CD14-positive monocyte (primary cell): Measurements from ENCODE around the gene PRDM12. TPM values are rescaled to one million over a fixed set of nuclear protein-coding genes. Genes with fewer than 3 reads are reported as not detected.

Experiments used
- DNase-seq, 3 donors: peaks; one replicate each; pipeline ENCODE4 v3.0.0-alpha.2; 2011 to 2022
- H2AFZ ChIP-seq: 2 replicates; pipeline ENCODE4 v1.6.0; 2012; ENCODE audit warnings: mild to moderate bottlenecking, low read depth, low read length, inconsistent platforms; ENCODE audit not compliant: insufficient read depth, poor library complexity, severe bottlenecking
- H3K27ac ChIP-seq, 2 donors: 1 replicate in 1 of 2; 2 replicates in 1 of 2; pipeline ENCODE4 v1.5.1; 2012 to 2013; ENCODE audit warnings: low read length in 2 of 2, control low read depth in 1 of 2, inconsistent platforms in 1 of 2, low read depth in 1 of 2, mild to moderate bottlenecking in 1 of 2
- H3K27me3 ChIP-seq, 2 donors: one replicate each; pipeline versions ENCODE4 v1.6.0 to v1.6.1; 2011 to 2013; ENCODE audit warnings: low read length in 2 of 2; ENCODE audit not compliant: control insufficient read depth in 2 of 2, insufficient read depth in 2 of 2
- H3K36me3 ChIP-seq, 2 donors: replicated peaks in 1 of 2; 1 replicate in 1 of 2; 2 replicates in 1 of 2; pipeline versions ENCODE4 v1.5.1 to v1.6.1; 2012 to 2013; ENCODE audit warnings: low read length in 2 of 2, control low read depth in 1 of 2, inconsistent platforms in 1 of 2, mild to moderate bottlenecking in 1 of 2; ENCODE audit not compliant: insufficient read depth in 2 of 2, control insufficient read depth in 1 of 2
- H3K4me1 ChIP-seq, 2 donors: 1 replicate in 1 of 2; 2 replicates in 1 of 2; pipeline versions ENCODE4 v1.5.1 to v1.6.1; 2012 to 2013; ENCODE audit warnings: low read length in 2 of 2, control low read depth in 1 of 2, inconsistent platforms in 1 of 2, mild to moderate bottlenecking in 1 of 2, moderate library complexity in 1 of 2; ENCODE audit not compliant: insufficient read depth in 2 of 2, control insufficient read depth in 1 of 2
- H3K4me2 ChIP-seq: replicated peaks from 2 replicates; pipeline ENCODE3; 2012; ENCODE audit warnings: low read length, moderate library complexity, mild to moderate bottlenecking; ENCODE audit not compliant: poor library complexity, severe bottlenecking; ENCODE audit errors: extremely low read depth
- H3K4me3 ChIP-seq, 3 experiments: fragments of 200-600 bp in 1 of 3; sonication (generic) in 1 of 3; replicated peaks in 1 of 3; 1 replicate in 2 of 3; 2 replicates in 1 of 3; pipeline ENCODE4 v1.5.1; 2011 to 2013; ENCODE audit warnings: low read length in 3 of 3, mild to moderate bottlenecking in 3 of 3, control low read depth in 2 of 3, low read depth in 2 of 3, inconsistent platforms in 1 of 3, moderate library complexity in 1 of 3
- H3K79me2 ChIP-seq: 2 replicates; pipeline ENCODE4 v1.6.0; 2012; ENCODE audit warnings: mild to moderate bottlenecking, control low read depth, inconsistent platforms, low read length, moderate library complexity; ENCODE audit not compliant: insufficient read depth
- H3K9ac ChIP-seq: 2 replicates; pipeline ENCODE4 v1.6.0; 2017; ENCODE audit warnings: low read length, mild to moderate bottlenecking; ENCODE audit not compliant: insufficient read depth, poor library complexity, severe bottlenecking
- H3K9me3 ChIP-seq, 2 donors: replicated peaks in 1 of 2; 1 replicate in 1 of 2; 2 replicates in 1 of 2; pipeline versions ENCODE4 v1.5.1 to v1.6.1; 2012 to 2013; ENCODE audit warnings: low read length in 2 of 2, control low read depth in 1 of 2; ENCODE audit not compliant: control insufficient read depth in 1 of 2, insufficient read depth in 1 of 2
- H4K20me1 ChIP-seq: 2 replicates; pipeline ENCODE4 v1.6.0; 2012; ENCODE audit warnings: mild to moderate bottlenecking, low read length, control low read depth, moderate library complexity; ENCODE audit not compliant: insufficient read depth
- H3K27ac Mint-ChIP-seq, 7 donors: one replicate each; pipeline ENCODE4 v1.8.0; 2020; ENCODE audit warnings: mild to moderate bottlenecking in 7 of 7, mixed read lengths in 7 of 7, moderate library complexity in 6 of 7, inconsistent platforms in 2 of 7
- H3K27me3 Mint-ChIP-seq, 3 donors: one replicate each; pipeline ENCODE4 v1.8.0; 2021 to 2022; ENCODE audit warnings: low read depth in 3 of 3, mild to moderate bottlenecking in 3 of 3, mixed read lengths in 3 of 3, moderate library complexity in 3 of 3, inconsistent platforms in 1 of 3
- H3K36me3 Mint-ChIP-seq, 2 donors: one replicate each; pipeline ENCODE4 v1.8.0; 2020; ENCODE audit warnings: mixed read lengths in 2 of 2, inconsistent platforms in 1 of 2, mild to moderate bottlenecking in 1 of 2
- H3K4me1 Mint-ChIP-seq: one replicate; pipeline ENCODE4 v1.8.0; 2020; ENCODE audit warnings: mild to moderate bottlenecking, mixed read lengths
- H3K4me3 Mint-ChIP-seq, 2 donors: one replicate each; pipeline ENCODE4 v1.8.0; 2020; ENCODE audit warnings: mild to moderate bottlenecking in 2 of 2, mixed read lengths in 2 of 2, moderate library complexity in 1 of 2
- H3K9me3 Mint-ChIP-seq, 7 donors: one replicate each; pipeline ENCODE4 v1.8.0; 2020 to 2022; ENCODE audit warnings: mixed read lengths in 7 of 7, mild to moderate bottlenecking in 6 of 7, moderate library complexity in 6 of 7, inconsistent platforms in 2 of 7
- CTCF ChIP-seq: fragments of 200-600 bp; IDR thresholded peaks from one replicate; pipeline ENCODE4 v1.8.0; 2022; ENCODE audit warnings: antibody characterized with exemption, mild to moderate bottlenecking
- WGBS: methylation state at CpG from one replicate; pipeline ENCODE4 v1.1.5; 2013; ENCODE audit warnings: missing lambda C conversion rate; ENCODE audit not compliant: insufficient coverage; 5-methylcytosine and 5-hydroxymethylcytosine counted together
- intact Hi-C, 2 donors: fragments of 100-400 bp; cut with micrococcal nuclease; formaldehyde crosslinking; loops; one replicate each; pipeline versions ENCODE4 v1.15.0 to v1.15.1; 2023
- polyA plus RNA-seq, 3 donors: library from polyadenylated mRNA; depleted of rRNA in 1 of 3; unstranded in 2 of 3; stranded (reverse) in 1 of 3; fragments of 300-500 nt in 2 of 3; fragments of >200 nt in 1 of 3; fragmentation: Illumina TruSeq in 2 of 3; gene quantifications; 1 replicate in 2 of 3; 2 replicates in 1 of 3; pipeline ENCODE4 v1.2.3, GENCODE V29; 2012 to 2021

The PRDM12 gene
- polyA plus RNA-seq, 3 donors: 0.08 TPM; not detected in 2

- H3K36me3 Mint-ChIP-seq: peaks cover 2 to 4% of the 10 kb centered on the region in 2 donors
- Histone ChIP-seq H3K9ac (no peak overlapping the region), H3K4me1 (no peaks in the 10 kb centered on the region), H3K36me3 (no peaks in the 10 kb centered on the region), H2AFZ (no peak overlapping the region), H3K79me2 (no peaks in the 10 kb centered on the region), H4K20me1 (no peaks in the 10 kb centered on the region), H3K9me3 (peaks cover 0 to 17% of the 10 kb centered on the region in 2 donors), H3K4me2 (no peak overlapping the region), H3K4me3 (no peak overlapping the region), H3K27ac (no peak overlapping the region), H3K27me3 (peaks cover 50 to 70% of the 10 kb centered on the region in 2 donors)
- intact Hi-C loops: no loop called here
- H3K9me3 Mint-ChIP-seq: peaks cover 0 to 21% (median 0%) of the 10 kb centered on the region in 7 donors
- TF ChIP-seq CTCF: no peak
- no peak overlapping the region for H3K27ac Mint-ChIP-seq
- H3K27me3 Mint-ChIP-seq: peaks cover 71 to 90% (median 84%) of the 10 kb centered on the region in 3 donors
- H3K4me3 Mint-ChIP-seq: peak overlapping the region; percentile 48 to 76
- no peak for DNase-seq
- 5% methylated on average over 58 of the region's 60 CpGs for WGBS
- H3K4me1 Mint-ChIP-seq: peaks cover 7% of the 10 kb centered on the region
Measured at GRCh38 chr9:130666393-130667119, 2.2 kb downstream of the PRDM12 start.

GRCh38 chr9:130667120-130667435 lies 2.7 kb downstream of the PRDM12 start:
- H3K79me2 ChIP-seq: no peaks in the 10 kb centered on the region
- H3K36me3 ChIP-seq: no peaks in the 10 kb centered on the region
- H3K9ac ChIP-seq: no peak overlapping the region
- peak overlapping the region; percentile 48 to 72 for H3K4me3 Mint-ChIP-seq
- peaks cover 46 to 65% of the 10 kb centered on the region in 2 donors for H3K27me3 ChIP-seq
- H3K4me2 ChIP-seq: no peak overlapping the region
- no peak for DNase-seq
- peaks cover 7% of the 10 kb centered on the region for H3K4me1 Mint-ChIP-seq
- H3K9me3 Mint-ChIP-seq: peaks cover 0 to 18% (median 0%) of the 10 kb centered on the region in 7 donors
- TF ChIP-seq CTCF: no peak
- no peak overlapping the region for H3K27ac Mint-ChIP-seq
- no peak overlapping the region for H2AFZ ChIP-seq
- peaks cover 66 to 84% (median 79%) of the 10 kb centered on the region in 3 donors for H3K27me3 Mint-ChIP-seq
- intact Hi-C loops: no loop called here
- H3K4me3 ChIP-seq: no peak overlapping the region
- H3K4me1 ChIP-seq: no peaks in the 10 kb centered on the region
- peaks cover 0 to 14% of the 10 kb centered on the region in 2 donors for H3K9me3 ChIP-seq
- no peaks in the 10 kb centered on the region for H4K20me1 ChIP-seq
- H3K36me3 Mint-ChIP-seq: peaks cover 2 to 4% of the 10 kb centered on the region in 2 donors
- no peak overlapping the region for H3K27ac ChIP-seq
- 31% methylated on average over 1 of the region's 4 CpGs for WGBS
